A549 (cell line): ENCODE data around the gene AKIP1.

Source experiments
- CEBPB ChIP-seq, 2 experiments: fragments of >200 bp in 1 of 2; sonication (Bioruptor Twin) in 1 of 2; formaldehyde crosslinking in 1 of 2; IDR thresholded peaks; 2 replicates each; pipeline ENCODE4 v1.6.1; 2012 to 2016
- EHMT2 ChIP-seq: fragments of 200-600 bp; sonication (generic); IDR thresholded peaks from 2 replicates; pipeline ENCODE4 v1.6.1; 2016; ENCODE audit warnings: antibody characterized with exemption, low read depth, mild to moderate bottlenecking, moderate library complexity
- GATA3 ChIP-seq: IDR thresholded peaks from 2 replicates; pipeline ENCODE4 v1.6.1; 2012; ENCODE audit warnings: borderline replicate concordance
- JUN ChIP-seq, 2 experiments: fragments of >200 bp; sonication (Bioruptor Twin); formaldehyde crosslinking; IDR thresholded peaks; 2 replicates in 1 of 2; 3 replicates in 1 of 2; pipeline ENCODE4 v1.6.1; 2016 to 2017
- JUNB ChIP-seq: fragments of >200 bp; sonication (Bioruptor Twin); formaldehyde crosslinking; IDR thresholded peaks from 2 replicates; pipeline ENCODE4 v1.6.1; 2016
- MAX ChIP-seq: IDR thresholded peaks from 2 replicates; pipeline ENCODE4 v1.6.1; 2012
- MYC ChIP-seq: IDR thresholded peaks from 2 replicates; pipeline ENCODE4 v1.6.1; 2012; ENCODE audit warnings: mild to moderate bottlenecking, inconsistent platforms, low read length, improper control_type of control experiment, borderline replicate concordance
- NR3C1 ChIP-seq: fragments of >200 bp; sonication (Bioruptor Twin); formaldehyde crosslinking; IDR thresholded peaks from 3 replicates; pipeline ENCODE4 v1.6.1; 2017
- POLR2A ChIP-seq: IDR thresholded peaks from 2 replicates; pipeline ENCODE4 v1.6.1; 2012; ENCODE audit warnings: mild to moderate bottlenecking, low read length
- RAD21 ChIP-seq, 2 experiments: fragments of >200 bp in 1 of 2; sonication (Bioruptor Twin) in 1 of 2; formaldehyde crosslinking in 1 of 2; IDR thresholded peaks in 1 of 2; conservative IDR thresholded peaks in 1 of 2; 2 replicates in 1 of 2; 3 replicates in 1 of 2; pipeline ENCODE4 v1.6.1; 2012 to 2018; ENCODE audit warnings: inconsistent platforms in 1 of 2
- TF ChIP-seq, protein P1 (sequence below): fragments of >200 bp; sonication (Bioruptor Twin); formaldehyde crosslinking; IDR thresholded peaks from 3 replicates; pipeline ENCODE4 v1.5.1; 2016
- TF ChIP-seq, protein P2 (sequence below): IDR thresholded peaks from 2 replicates; pipeline ENCODE4 v1.6.1; 2012

- TF ChIP-seq, protein P1, sequence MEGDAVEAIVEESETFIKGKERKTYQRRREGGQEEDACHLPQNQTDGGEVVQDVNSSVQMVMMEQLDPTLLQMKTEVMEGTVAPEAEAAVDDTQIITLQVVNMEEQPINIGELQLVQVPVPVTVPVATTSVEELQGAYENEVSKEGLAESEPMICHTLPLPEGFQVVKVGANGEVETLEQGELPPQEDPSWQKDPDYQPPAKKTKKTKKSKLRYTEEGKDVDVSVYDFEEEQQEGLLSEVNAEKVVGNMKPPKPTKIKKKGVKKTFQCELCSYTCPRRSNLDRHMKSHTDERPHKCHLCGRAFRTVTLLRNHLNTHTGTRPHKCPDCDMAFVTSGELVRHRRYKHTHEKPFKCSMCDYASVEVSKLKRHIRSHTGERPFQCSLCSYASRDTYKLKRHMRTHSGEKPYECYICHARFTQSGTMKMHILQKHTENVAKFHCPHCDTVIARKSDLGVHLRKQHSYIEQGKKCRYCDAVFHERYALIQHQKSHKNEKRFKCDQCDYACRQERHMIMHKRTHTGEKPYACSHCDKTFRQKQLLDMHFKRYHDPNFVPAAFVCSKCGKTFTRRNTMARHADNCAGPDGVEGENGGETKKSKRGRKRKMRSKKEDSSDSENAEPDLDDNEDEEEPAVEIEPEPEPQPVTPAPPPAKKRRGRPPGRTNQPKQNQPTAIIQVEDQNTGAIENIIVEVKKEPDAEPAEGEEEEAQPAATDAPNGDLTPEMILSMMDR: no peak
- no peak for TF ChIP-seq MYC
- TF ChIP-seq JUN (IDR thresholded peaks at IDR 0.05): no peak
- TF ChIP-seq GATA3: no peak
- no peak for TF ChIP-seq RAD21 (conservative IDR thresholded peaks at IDR 0.05 in 1 of 2, IDR thresholded peaks at IDR 0.05 in 1 of 2)
- no peak for TF ChIP-seq NR3C1
- no peak for TF ChIP-seq POLR2A
- TF ChIP-seq MAX: no peak
- TF ChIP-seq EHMT2: no peak
- no peak for TF ChIP-seq JUNB
- TF ChIP-seq, protein P2, sequence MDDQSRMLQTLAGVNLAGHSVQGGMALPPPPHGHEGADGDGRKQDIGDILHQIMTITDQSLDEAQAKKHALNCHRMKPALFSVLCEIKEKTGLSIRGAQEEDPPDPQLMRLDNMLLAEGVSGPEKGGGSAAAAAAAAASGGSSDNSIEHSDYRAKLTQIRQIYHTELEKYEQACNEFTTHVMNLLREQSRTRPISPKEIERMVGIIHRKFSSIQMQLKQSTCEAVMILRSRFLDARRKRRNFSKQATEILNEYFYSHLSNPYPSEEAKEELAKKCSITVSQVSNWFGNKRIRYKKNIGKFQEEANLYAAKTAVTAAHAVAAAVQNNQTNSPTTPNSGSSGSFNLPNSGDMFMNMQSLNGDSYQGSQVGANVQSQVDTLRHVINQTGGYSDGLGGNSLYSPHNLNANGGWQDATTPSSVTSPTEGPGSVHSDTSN: no peak
- TF ChIP-seq CEBPB (IDR thresholded peaks at IDR 0.05): no peak
Measured at GRCh38 chr11:8930456-8931175, 19.6 kb downstream of the AKIP1 start.
